Measurements from ENCODE around the gene DAAM1. TPM values are rescaled to one million over a fixed set of nuclear protein-coding genes. Genes with fewer than 3 reads are reported as not detected.

The DAAM1 gene
- polyA plus RNA-seq, 2 of the 4 experiments (the other 2 are of a cell fraction): 6.8 to 10.8 TPM

- TF ChIP-seq ELK1 (IDR thresholded peaks at IDR 0.05; ENCODE audit: low read depth, low read length): no peak
- TF ChIP-seq JUNB (IDR thresholded peaks at IDR 0.05): peak; percentile 36; the same call in 1 of the 2 replicates
- TF ChIP-seq PHF8 (IDR thresholded peaks at IDR 0.05; ENCODE audit: borderline replicate concordance, low read depth): no peak
- 0 out of 3 replicates have a peak, but pooled peaks have one; percentile 38 for TF ChIP-seq BCL3 (IDR thresholded peaks at IDR 0.05)
- TF ChIP-seq FOSL2 (IDR thresholded peaks at IDR 0.05): no peak; the same call in 1 of the 2 replicates
- TF ChIP-seq FOSL2 (CRISPR knock-in tag; IDR thresholded peaks at IDR 0.05): peak; percentile 62
- no peak for TF ChIP-seq NFE2L2 (conservative IDR thresholded peaks at IDR 0.05; ENCODE audit: low read length)
- TF ChIP-seq GATA3 (IDR thresholded peaks at IDR 0.05; ENCODE audit: borderline replicate concordance): peak; percentile 47; the same call in 1 of the 2 replicates
- no peak for TF ChIP-seq RARB (CRISPR knock-in tag; IDR thresholded peaks at IDR 0.05)
- no peak for TF ChIP-seq CTCF (IDR thresholded peaks at IDR 0.05)
- no peak for TF ChIP-seq HOXA7 (CRISPR knock-in tag; IDR thresholded peaks at IDR 0.05)
- TF ChIP-seq PBX3 (IDR thresholded peaks at IDR 0.05): no peak
- no peak for TF ChIP-seq CHD2 (IDR thresholded peaks at IDR 0.05; ENCODE audit: low read length, partially characterized antibody)
- no peak for TF ChIP-seq CBX2 (IDR thresholded peaks at IDR 0.05; ENCODE audit: borderline replicate concordance, low read depth)
- no peak for TF ChIP-seq TP53 (CRISPR knock-in tag; IDR thresholded peaks at IDR 0.05)
Measured at GRCh38 chr14:59282378-59282765, 93.9 kb downstream of the DAAM1 start (continued).

- DNase-seq (ENCODE audit: low read depth in 1 of 2, low spot score in 1 of 2): no peak
- H3K4me1 ChIP-seq: peaks cover 45% of the 10 kb centered on the region
- peak overlapping the region in 1 of 2 experiments; percentile 23; a peak in 2 of 6 replicates for H3K27ac ChIP-seq
- no peak overlapping the region for H3K4me3 ChIP-seq
- FAIRE-seq: peak; percentile 7
- H3K4me2 ChIP-seq: peak overlapping the region; percentile 60; the same call in 1 of the 3 replicates
- ATAC-seq: no peak
- H3K9me3 ChIP-seq: peaks cover 5% of the 10 kb centered on the region; the same call in 2 of the 3 replicates
- ChIA-PET CTCF (interaction anchor here (0.6 to 1.2 kb wide), 2 partner anchors 22 to 23 kb away, joined by 3 read pairs; no protein-coding TSS in a partner anchor), POLR2A (no interaction called here)
- TF ChIP-seq EP300 (IDR thresholded peaks at IDR 0.05) (peak in 1 of 2 experiments; percentile 48; a peak in 1 of 5 replicates), GATA3 (IDR thresholded peaks at IDR 0.05; ENCODE audit: borderline replicate concordance) (0 out of 2 replicates have a peak, but pooled peaks have one; percentile 27), RCOR1 (IDR thresholded peaks at IDR 0.05; ENCODE audit: low read depth, low read length) (no peak), BCL3 (IDR thresholded peaks at IDR 0.05) (peak; percentile 60; the same call in 1 of the 3 replicates), JUN (IDR thresholded peaks at IDR 0.05) (peak in 1 of 2 experiments; percentile 64; a peak in 1 of 5 replicates), FOSL2 (IDR thresholded peaks at IDR 0.05) (peak; percentile 8; the same call in 1 of the 2 replicates), FOSL2 (CRISPR knock-in tag; IDR thresholded peaks at IDR 0.05) (no peak), JUNB (IDR thresholded peaks at IDR 0.05) (peak; percentile 68; the same call in 1 of the 2 replicates), HES2 (IDR thresholded peaks at IDR 0.05) (peak; percentile 82), CEBPB (IDR thresholded peaks at IDR 0.05) (peak; percentile 64 to 84), FOSB (CRISPR knock-in tag; IDR thresholded peaks at IDR 0.05) (no peak)
Measured at GRCh38 chr14:59283361-59283760, 94.9 kb downstream of the DAAM1 start.

Measured in A549 (cell line).